SK-N-SH treated with all-trans-retinoic acid at 6 μM for 48 hours (cell line): Measurements from ENCODE around the gene MRPL27.

Experiments
- ATAC-seq: fragments of 200-7000 bp; cut with Tn5 transposase; 3 replicates; pipeline ENCODE4 v1.9.1; 2020; ENCODE audit warnings: mild to moderate bottlenecking, moderate library complexity
- BACH2 ChIP-seq: fragments of 250-450 bp; sonication (Bioruptor Pico); IDR thresholded peaks from 2 replicates; pipeline ENCODE4 v1.9.0; 2021; ENCODE audit warnings: mild to moderate bottlenecking, borderline replicate concordance
- CSDC2 ChIP-seq: fragments of 250-450 bp; sonication (Bioruptor Pico); IDR thresholded peaks from 2 replicates; pipeline ENCODE4 v1.5.0; 2020; ENCODE audit warnings: mild to moderate bottlenecking, moderate library complexity
- OSR1 ChIP-seq: fragments of 250-450 bp; sonication (Bioruptor Pico); IDR thresholded peaks from 2 replicates; pipeline ENCODE4 v1.8.0; 2022; ENCODE audit warnings: moderate library complexity, mild to moderate bottlenecking, inconsistent platforms
- PPARA ChIP-seq: fragments of 250-450 bp; sonication (Bioruptor Pico); IDR thresholded peaks from 2 replicates; pipeline ENCODE4 v1.5.0; 2020; ENCODE audit warnings: mild to moderate bottlenecking, borderline replicate concordance
- RARB ChIP-seq: fragments of 250-450 bp; sonication (Bioruptor Pico); IDR thresholded peaks from 2 replicates; pipeline ENCODE4 v1.8.0; 2021; ENCODE audit warnings: mild to moderate bottlenecking, moderate library complexity
- SNAI2 ChIP-seq: fragments of 250-450 bp; sonication (Bioruptor Pico); IDR thresholded peaks from 2 replicates; pipeline ENCODE4 v1.5.0; 2020; ENCODE audit warnings: mild to moderate bottlenecking, moderate library complexity
- TCF4 ChIP-seq: fragments of 250-450 bp; sonication (Bioruptor Pico); IDR thresholded peaks from 2 replicates; pipeline ENCODE4 v1.8.0; 2021; ENCODE audit warnings: mild to moderate bottlenecking, moderate library complexity, borderline replicate concordance
- TOX ChIP-seq: fragments of 250-450 bp; sonication (Bioruptor Pico); IDR thresholded peaks from 2 replicates; pipeline ENCODE4 v1.8.0; 2021; ENCODE audit warnings: mild to moderate bottlenecking, moderate library complexity, borderline replicate concordance
- ZFP3 ChIP-seq: fragments of 250-450 bp; sonication (Bioruptor Pico); IDR thresholded peaks from 2 replicates; pipeline ENCODE4 v1.5.0; 2020; ENCODE audit warnings: mild to moderate bottlenecking, moderate library complexity
- ZFP30 ChIP-seq: fragments of 450-650 bp; formaldehyde crosslinking; IDR thresholded peaks from 2 replicates; pipeline ENCODE4 v1.5.0; 2022; ENCODE audit warnings: mild to moderate bottlenecking, moderate library complexity
- ZNF565 ChIP-seq: fragments of 450-650 bp; formaldehyde crosslinking; conservative IDR thresholded peaks from 2 replicates; pipeline ENCODE4 v1.5.0; 2020; ENCODE audit warnings: low read depth, mild to moderate bottlenecking, moderate library complexity
- ZNF70 ChIP-seq: fragments of 450-650 bp; formaldehyde crosslinking; IDR thresholded peaks from 2 replicates; pipeline ENCODE4 v1.5.0; 2020; ENCODE audit warnings: mild to moderate bottlenecking, moderate library complexity
- ZNF8 ChIP-seq: fragments of 450-650 bp; formaldehyde crosslinking; IDR thresholded peaks from 2 replicates; pipeline ENCODE4 v1.5.0; 2020; ENCODE audit warnings: mild to moderate bottlenecking, moderate library complexity
- TF ChIP-seq, protein P1 (sequence below): fragments of 250-450 bp; sonication (Bioruptor Pico); IDR thresholded peaks from 2 replicates; pipeline ENCODE4 v1.5.1; 2021; ENCODE audit warnings: mild to moderate bottlenecking, moderate library complexity
- TF ChIP-seq, protein P2 (sequence below): fragments of 250-450 bp; sonication (Bioruptor Pico); IDR thresholded peaks from 2 replicates; pipeline ENCODE4 v1.5.0; 2020; ENCODE audit warnings: mild to moderate bottlenecking, moderate library complexity
- TF ChIP-seq, protein P3 (sequence below): fragments of 250-450 bp; sonication (Bioruptor Pico); IDR thresholded peaks from 2 replicates; pipeline ENCODE4 v1.8.0; 2020; ENCODE audit warnings: mild to moderate bottlenecking, moderate library complexity, borderline replicate concordance
- TF ChIP-seq, protein P4 (sequence below): fragments of 250-450 bp; sonication (Bioruptor Pico); IDR thresholded peaks from 2 replicates; pipeline ENCODE4 v1.8.0; 2021; ENCODE audit warnings: low read depth, mild to moderate bottlenecking, moderate library complexity, borderline replicate concordance

MRPL27 gene

DNA sequence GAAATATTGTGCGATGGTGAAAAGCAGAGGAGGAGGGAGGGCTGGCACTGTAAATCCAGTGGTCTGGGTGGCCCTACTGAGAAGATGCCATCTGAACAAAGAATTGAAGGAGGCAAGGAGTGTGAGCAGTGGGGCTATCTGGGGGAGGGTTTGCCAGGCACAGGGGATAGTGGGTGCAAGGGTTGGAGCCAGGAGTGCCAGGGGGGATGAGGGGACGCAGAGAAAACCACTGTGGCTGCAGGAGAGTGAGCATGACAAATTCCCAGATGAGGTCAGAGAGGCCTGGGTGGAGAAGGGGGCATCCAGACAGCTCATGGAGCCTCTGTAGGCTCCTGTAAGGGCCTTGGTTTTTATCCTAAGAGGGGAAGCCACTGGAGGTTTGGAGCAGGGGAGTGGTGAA, 22.3 kb downstream of the MRPL27 start:
- TF ChIP-seq OSR1 (no peak), SNAI2 (CRISPR knock-in tag) (no peak), TCF4 (CRISPR knock-in tag) (no peak), ZNF70 (CRISPR knock-in tag) (no peak)
- TF ChIP-seq, protein P1, sequence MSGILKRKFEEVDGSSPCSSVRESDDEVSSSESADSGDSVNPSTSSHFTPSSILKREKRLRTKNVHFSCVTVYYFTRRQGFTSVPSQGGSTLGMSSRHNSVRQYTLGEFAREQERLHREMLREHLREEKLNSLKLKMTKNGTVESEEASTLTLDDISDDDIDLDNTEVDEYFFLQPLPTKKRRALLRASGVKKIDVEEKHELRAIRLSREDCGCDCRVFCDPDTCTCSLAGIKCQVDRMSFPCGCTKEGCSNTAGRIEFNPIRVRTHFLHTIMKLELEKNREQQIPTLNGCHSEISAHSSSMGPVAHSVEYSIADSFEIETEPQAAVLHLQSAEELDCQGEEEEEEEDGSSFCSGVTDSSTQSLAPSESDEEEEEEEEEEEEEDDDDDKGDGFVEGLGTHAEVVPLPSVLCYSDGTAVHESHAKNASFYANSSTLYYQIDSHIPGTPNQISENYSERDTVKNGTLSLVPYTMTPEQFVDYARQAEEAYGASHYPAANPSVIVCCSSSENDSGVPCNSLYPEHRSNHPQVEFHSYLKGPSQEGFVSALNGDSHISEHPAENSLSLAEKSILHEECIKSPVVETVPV: no peak
- TF ChIP-seq, protein P2, sequence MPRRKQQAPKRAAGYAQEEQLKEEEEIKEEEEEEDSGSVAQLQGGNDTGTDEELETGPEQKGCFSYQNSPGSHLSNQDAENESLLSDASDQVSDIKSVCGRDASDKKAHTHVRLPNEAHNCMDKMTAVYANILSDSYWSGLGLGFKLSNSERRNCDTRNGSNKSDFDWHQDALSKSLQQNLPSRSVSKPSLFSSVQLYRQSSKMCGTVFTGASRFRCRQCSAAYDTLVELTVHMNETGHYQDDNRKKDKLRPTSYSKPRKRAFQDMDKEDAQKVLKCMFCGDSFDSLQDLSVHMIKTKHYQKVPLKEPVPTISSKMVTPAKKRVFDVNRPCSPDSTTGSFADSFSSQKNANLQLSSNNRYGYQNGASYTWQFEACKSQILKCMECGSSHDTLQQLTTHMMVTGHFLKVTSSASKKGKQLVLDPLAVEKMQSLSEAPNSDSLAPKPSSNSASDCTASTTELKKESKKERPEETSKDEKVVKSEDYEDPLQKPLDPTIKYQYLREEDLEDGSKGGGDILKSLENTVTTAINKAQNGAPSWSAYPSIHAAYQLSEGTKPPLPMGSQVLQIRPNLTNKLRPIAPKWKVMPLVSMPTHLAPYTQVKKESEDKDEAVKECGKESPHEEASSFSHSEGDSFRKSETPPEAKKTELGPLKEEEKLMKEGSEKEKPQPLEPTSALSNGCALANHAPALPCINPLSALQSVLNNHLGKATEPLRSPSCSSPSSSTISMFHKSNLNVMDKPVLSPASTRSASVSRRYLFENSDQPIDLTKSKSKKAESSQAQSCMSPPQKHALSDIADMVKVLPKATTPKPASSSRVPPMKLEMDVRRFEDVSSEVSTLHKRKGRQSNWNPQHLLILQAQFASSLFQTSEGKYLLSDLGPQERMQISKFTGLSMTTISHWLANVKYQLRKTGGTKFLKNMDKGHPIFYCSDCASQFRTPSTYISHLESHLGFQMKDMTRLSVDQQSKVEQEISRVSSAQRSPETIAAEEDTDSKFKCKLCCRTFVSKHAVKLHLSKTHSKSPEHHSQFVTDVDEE: no peak
- ATAC-seq: no peak

DNA sequence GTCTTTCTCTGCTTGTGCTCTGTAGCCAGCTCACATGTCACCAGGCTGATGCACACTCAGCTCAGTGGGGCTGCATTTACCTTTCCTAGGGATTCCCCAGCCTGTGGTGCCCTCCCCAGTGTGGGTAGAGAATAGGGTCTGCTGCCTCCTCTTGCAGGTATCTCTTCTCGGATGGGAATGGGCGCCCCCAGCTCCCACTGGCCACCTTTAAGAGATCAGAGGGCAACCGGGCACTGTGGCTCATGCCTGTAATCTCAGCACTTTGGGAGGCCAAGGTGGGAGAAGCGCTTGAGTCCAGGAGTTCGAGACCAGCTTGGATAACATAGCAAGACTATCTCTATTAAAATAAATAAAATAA, 23.8 kb downstream of the MRPL27 start:
- ATAC-seq: no peak
- TF ChIP-seq, protein P2: no peak
- TF ChIP-seq ZFP30 (CRISPR knock-in tag) (no peak), BACH2 (CRISPR knock-in tag) (no peak), SNAI2 (CRISPR knock-in tag) (no peak), PPARA (CRISPR knock-in tag) (no peak), TOX (CRISPR knock-in tag) (no peak), RARB (CRISPR knock-in tag) (no peak), ZNF565 (no peak), ZNF8 (CRISPR knock-in tag) (no peak), CSDC2 (CRISPR knock-in tag) (no peak), ZFP3 (CRISPR knock-in tag) (no peak)
- TF ChIP-seq, protein P3, sequence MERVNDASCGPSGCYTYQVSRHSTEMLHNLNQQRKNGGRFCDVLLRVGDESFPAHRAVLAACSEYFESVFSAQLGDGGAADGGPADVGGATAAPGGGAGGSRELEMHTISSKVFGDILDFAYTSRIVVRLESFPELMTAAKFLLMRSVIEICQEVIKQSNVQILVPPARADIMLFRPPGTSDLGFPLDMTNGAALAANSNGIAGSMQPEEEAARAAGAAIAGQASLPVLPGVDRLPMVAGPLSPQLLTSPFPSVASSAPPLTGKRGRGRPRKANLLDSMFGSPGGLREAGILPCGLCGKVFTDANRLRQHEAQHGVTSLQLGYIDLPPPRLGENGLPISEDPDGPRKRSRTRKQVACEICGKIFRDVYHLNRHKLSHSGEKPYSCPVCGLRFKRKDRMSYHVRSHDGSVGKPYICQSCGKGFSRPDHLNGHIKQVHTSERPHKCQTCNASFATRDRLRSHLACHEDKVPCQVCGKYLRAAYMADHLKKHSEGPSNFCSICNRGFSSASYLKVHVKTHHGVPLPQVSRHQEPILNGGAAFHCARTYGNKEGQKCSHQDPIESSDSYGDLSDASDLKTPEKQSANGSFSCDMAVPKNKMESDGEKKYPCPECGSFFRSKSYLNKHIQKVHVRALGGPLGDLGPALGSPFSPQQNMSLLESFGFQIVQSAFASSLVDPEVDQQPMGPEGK (CRISPR knock-in tag): no peak
- TF ChIP-seq, protein P1: no peak

DNA sequence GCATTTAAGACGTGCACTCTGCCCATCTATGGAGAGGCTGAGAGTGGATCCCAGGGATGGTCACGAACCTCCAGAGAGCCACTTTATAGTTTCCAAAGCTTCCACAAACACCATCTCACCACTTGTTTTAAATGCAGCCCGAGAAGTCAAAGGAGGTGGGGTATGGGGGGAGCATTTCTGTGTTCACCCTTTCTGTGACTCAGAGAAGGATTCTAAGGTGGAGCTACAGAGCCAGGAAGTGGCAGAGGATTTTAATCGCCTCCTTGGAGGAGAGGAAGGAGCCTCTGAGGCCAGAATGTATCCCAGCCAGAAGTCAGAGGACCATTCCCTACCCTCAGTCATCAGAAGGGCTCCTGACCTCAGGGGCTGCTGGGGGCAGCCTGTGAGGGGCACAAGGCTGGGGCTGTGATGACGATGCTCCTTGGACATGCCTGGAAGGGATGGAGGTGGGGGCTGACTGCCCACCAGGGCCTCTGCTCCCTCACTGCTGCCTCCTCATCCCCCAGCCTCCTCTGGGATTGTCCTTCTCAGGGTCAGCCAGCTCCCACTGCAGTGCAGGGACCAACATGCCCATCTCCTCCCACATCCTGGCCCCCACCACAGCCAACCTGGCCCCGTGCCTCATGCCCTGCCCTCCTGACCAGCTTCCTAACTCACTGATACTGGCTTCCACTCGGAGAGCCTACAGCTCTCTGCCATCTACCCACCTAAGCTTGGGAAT, 24.3 kb downstream of the MRPL27 start:
- ATAC-seq: peak; percentile 25; the same call in 2 of the 3 replicates
- TF ChIP-seq, protein P4, sequence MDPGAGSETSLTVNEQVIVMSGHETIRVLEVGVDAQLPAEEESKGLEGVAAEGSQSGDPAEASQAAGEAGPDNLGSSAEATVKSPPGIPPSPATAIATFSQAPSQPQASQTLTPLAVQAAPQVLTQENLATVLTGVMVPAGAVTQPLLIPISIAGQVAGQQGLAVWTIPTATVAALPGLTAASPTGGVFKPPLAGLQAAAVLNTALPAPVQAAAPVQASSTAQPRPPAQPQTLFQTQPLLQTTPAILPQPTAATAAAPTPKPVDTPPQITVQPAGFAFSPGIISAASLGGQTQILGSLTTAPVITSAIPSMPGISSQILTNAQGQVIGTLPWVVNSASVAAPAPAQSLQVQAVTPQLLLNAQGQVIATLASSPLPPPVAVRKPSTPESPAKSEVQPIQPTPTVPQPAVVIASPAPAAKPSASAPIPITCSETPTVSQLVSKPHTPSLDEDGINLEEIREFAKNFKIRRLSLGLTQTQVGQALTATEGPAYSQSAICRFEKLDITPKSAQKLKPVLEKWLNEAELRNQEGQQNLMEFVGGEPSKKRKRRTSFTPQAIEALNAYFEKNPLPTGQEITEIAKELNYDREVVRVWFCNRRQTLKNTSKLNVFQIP (CRISPR knock-in tag): no peak
- TF ChIP-seq PPARA (CRISPR knock-in tag): no peak
